ENCODE measurements around the gene SP8.
A peak's percentile ranks its signal among the peaks of the same experiment; 100 is the strongest.

Gene SP8

DNA sequence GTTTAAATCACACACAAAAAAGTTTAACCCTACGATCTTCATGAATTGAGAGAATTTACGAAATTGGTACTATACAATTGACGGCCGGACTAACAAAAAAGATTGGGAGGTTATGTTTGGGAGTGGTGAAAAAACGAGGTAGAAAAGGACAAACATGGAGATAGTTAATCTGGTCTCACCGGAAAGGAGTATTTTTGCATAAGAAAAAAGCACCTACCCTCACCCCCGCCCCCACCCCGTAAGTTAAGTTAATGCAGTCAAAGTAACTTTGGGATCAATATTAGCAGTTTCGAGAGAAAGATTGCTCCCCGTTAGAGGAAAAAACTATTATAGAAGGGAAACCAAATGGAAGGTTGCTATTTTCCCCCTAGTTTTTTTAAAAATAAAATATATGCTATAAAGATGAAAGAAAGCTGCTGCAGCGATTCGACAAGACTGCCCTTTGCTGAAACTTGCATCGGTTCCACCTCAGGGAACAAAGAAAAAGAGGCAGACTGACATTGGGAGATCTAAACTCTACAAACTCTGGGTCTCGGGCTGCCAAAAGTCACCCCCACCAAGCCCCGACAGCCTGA is 3.5 kb downstream of the SP8 start:
- Mint-ChIP-seq H3K4me1 (peaks cover 34% of the 10 kb centered on the region), H3K36me3 (ENCODE audit: low read depth) (no peaks in the 10 kb centered on the region), H3K9me3 (peaks cover 5% of the 10 kb centered on the region), H3K4me3 (peak overlapping the region; percentile 40 to 77 (median 73)), H3K27me3 (ENCODE audit: low read depth) (peaks cover 94% of the 10 kb centered on the region), H3K27ac (no peak overlapping the region)
- TF ChIP-seq, protein P1, sequence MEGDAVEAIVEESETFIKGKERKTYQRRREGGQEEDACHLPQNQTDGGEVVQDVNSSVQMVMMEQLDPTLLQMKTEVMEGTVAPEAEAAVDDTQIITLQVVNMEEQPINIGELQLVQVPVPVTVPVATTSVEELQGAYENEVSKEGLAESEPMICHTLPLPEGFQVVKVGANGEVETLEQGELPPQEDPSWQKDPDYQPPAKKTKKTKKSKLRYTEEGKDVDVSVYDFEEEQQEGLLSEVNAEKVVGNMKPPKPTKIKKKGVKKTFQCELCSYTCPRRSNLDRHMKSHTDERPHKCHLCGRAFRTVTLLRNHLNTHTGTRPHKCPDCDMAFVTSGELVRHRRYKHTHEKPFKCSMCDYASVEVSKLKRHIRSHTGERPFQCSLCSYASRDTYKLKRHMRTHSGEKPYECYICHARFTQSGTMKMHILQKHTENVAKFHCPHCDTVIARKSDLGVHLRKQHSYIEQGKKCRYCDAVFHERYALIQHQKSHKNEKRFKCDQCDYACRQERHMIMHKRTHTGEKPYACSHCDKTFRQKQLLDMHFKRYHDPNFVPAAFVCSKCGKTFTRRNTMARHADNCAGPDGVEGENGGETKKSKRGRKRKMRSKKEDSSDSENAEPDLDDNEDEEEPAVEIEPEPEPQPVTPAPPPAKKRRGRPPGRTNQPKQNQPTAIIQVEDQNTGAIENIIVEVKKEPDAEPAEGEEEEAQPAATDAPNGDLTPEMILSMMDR (IDR thresholded peaks at IDR 0.05; ENCODE audit: unreplicated experiment in 3 of 3): no peak

DNA sequence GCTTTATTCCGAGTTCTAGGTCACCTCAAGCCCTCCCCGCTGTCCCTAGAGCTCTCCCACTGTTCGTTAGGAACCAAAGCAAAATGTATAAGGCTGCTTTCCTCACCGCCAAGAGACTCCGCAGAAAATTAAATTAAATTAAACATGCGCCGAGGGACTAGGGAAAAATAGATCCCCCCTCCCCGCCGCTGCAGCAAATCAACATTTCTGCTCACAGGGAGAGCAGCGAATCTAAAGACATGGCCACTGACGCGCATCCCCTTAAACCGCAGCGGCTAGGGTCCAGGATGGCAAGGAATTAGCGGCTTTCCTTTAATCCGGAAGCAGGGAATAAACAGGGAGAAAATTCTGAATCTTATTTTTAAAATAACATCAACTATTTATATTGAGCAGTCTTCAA is 7.6 kb downstream of the SP8 start:
- Mint-ChIP-seq H3K9me3 (no peaks in the 10 kb centered on the region), H3K4me3 (peak overlapping the region; percentile 42 to 50 (median 49)), H3K27ac (no peak overlapping the region), H3K36me3 (ENCODE audit: low read depth) (no peaks in the 10 kb centered on the region), H3K4me1 (peaks cover 25% of the 10 kb centered on the region), H3K27me3 (ENCODE audit: low read depth) (peaks cover 100% of the 10 kb centered on the region)
- TF ChIP-seq, protein P1 (IDR thresholded peaks at IDR 0.05; ENCODE audit: unreplicated experiment in 3 of 3): no peak

DNA sequence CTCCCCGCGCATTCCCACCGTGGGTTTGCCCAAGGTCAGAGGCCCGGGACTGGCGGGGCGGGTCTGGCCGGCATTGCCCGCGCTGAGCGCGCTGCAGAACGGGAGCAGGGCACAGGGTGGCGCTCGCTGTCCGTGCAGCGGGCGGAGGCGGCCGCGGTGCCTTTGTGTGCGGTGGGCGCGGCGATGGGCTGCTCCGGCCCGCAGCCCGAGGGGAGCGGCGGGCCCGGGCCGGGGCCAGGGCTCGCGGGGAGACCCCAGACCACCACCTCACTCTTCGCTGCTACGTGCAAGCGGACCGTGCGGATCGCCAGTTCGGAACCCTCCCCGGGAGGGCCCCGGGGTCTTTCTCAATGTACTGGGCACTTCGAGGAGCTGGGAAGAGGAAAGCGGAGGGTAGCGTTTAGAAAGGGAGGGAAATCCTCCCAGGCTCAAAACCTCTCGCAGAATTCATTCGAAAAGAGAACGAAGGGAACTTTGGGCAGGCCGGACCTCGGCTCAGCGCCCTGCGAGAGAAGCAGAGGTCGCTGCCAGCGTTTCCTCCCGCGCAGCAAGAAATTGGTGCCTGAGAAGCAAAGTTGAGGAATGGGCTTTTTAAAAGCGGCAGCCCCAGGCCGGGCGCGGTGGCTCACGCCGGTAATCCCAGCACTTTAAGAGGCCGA is 8.5 kb downstream of the SP8 start:
- peaks cover 100% of the 10 kb centered on the region for H3K27me3 Mint-ChIP-seq (ENCODE audit: low read depth)
- no peaks in the 10 kb centered on the region for H3K9me3 Mint-ChIP-seq

DNA sequence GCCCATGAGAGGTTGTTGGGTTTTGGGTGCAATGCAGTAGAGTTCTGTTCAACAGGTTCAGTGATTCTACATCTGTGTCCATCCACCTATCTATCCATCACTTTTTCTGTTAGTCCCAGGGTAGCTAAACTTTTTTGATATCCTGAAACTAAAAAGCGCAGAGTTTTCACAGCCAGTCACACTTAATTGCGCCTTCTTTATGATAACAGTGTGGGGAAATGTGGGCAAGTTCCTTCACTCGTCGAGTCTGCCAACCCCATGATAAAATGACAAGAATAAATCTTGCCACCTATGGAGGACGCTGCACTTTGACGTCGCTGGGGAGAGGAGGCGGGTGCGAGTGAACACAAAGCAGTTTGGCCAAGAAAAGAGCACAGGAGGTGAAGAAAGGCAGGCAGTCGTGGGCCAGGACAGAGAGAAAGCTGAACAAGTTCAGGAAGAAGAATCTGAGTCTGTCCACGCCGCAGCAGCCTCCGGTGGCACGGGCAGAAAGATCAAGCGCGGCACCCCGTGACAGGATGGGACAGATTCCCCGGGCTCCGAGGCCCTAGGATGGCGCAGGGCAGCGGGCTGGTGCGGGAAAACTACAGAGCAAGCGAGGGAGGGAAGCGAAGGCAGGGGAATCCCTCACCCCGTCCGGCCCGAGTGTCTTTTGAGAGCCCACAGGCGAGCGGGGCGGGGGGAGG is 9.2 kb downstream of the SP8 start:
- Mint-ChIP-seq H3K4me3 (peak overlapping the region; percentile 70 to 85 (median 79)), H3K27me3 (ENCODE audit: low read depth) (peaks cover 97% of the 10 kb centered on the region), H3K36me3 (ENCODE audit: low read depth) (no peaks in the 10 kb centered on the region), H3K4me1 (peaks cover 13% of the 10 kb centered on the region), H3K27ac (no peak overlapping the region), H3K9me3 (no peaks in the 10 kb centered on the region)
- TF ChIP-seq, protein P1 (IDR thresholded peaks at IDR 0.05; ENCODE audit: unreplicated experiment in 3 of 3): no peak

More for the DNA sequence above, 8.5 kb downstream of the SP8 start:
- TF ChIP-seq, protein P1 (IDR thresholded peaks at IDR 0.05; ENCODE audit: unreplicated experiment in 3 of 3): peak; percentile 89 to 94 (median 93)
- H3K4me3 Mint-ChIP-seq: peak overlapping the region; percentile 60 to 85 (median 74)
- no peak overlapping the region for H3K27ac Mint-ChIP-seq
- peaks cover 18% of the 10 kb centered on the region for H3K4me1 Mint-ChIP-seq
- no peaks in the 10 kb centered on the region for H3K36me3 Mint-ChIP-seq (ENCODE audit: low read depth)

DNA sequence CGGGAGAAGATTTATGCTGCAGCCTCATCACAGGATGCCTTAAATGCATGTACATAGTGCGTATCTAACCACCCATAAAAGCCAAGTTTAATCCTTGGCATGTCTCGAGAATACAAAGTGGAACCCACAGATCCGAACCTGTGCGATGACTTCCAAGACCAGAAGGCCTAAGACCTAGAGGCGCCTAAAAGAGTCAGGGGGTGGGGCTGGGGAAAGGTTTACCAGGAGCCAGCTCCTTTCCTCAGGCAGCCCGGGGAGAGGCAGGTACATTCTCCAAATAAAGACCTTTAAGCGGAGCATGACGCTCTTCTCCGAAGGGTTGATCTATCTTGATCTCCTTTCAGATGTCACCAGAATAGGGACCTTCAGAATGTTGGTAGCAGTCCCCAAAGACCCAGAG is 9.7 kb downstream of the SP8 start:
- no peak overlapping the region for H3K27ac Mint-ChIP-seq
- H3K4me1 Mint-ChIP-seq: peaks cover 13% of the 10 kb centered on the region
- peaks cover 97% of the 10 kb centered on the region for H3K27me3 Mint-ChIP-seq (ENCODE audit: low read depth)
- H3K9me3 Mint-ChIP-seq: no peaks in the 10 kb centered on the region
- H3K4me3 Mint-ChIP-seq: peak overlapping the region; percentile 70 to 85 (median 79)
- H3K36me3 Mint-ChIP-seq (ENCODE audit: low read depth): no peaks in the 10 kb centered on the region
- TF ChIP-seq, protein P1 (IDR thresholded peaks at IDR 0.05; ENCODE audit: unreplicated experiment in 3 of 3): no peak

Measured in nephron (organoid).